Measurements from ENCODE around the gene TARBP1.
"Not testable (repeated sequence)": the region's sequence is repeated elsewhere in the genome, so short reads cannot be mapped to it uniquely, and the experiment has no call there.

Gene TARBP1, protein sequence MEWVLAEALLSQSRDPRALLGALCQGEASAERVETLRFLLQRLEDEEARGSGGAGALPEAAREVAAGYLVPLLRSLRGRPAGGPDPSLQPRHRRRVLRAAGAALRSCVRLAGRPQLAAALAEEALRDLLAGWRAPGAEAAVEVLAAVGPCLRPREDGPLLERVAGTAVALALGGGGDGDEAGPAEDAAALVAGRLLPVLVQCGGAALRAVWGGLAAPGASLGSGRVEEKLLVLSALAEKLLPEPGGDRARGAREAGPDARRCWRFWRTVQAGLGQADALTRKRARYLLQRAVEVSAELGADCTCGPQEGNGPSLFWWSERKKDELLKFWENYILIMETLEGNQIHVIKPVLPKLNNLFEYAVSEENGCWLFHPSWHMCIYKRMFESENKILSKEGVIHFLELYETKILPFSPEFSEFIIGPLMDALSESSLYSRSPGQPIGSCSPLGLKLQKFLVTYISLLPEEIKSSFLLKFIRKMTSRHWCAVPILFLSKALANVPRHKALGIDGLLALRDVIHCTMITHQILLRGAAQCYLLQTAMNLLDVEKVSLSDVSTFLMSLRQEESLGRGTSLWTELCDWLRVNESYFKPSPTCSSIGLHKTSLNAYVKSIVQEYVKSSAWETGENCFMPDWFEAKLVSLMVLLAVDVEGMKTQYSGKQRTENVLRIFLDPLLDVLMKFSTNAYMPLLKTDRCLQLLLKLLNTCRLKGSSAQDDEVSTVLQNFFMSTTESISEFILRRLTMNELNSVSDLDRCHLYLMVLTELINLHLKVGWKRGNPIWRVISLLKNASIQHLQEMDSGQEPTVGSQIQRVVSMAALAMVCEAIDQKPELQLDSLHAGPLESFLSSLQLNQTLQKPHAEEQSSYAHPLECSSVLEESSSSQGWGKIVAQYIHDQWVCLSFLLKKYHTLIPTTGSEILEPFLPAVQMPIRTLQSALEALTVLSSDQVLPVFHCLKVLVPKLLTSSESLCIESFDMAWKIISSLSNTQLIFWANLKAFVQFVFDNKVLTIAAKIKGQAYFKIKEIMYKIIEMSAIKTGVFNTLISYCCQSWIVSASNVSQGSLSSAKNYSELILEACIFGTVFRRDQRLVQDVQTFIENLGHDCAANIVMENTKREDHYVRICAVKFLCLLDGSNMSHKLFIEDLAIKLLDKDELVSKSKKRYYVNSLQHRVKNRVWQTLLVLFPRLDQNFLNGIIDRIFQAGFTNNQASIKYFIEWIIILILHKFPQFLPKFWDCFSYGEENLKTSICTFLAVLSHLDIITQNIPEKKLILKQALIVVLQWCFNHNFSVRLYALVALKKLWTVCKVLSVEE (N-terminal part only)

DNA sequence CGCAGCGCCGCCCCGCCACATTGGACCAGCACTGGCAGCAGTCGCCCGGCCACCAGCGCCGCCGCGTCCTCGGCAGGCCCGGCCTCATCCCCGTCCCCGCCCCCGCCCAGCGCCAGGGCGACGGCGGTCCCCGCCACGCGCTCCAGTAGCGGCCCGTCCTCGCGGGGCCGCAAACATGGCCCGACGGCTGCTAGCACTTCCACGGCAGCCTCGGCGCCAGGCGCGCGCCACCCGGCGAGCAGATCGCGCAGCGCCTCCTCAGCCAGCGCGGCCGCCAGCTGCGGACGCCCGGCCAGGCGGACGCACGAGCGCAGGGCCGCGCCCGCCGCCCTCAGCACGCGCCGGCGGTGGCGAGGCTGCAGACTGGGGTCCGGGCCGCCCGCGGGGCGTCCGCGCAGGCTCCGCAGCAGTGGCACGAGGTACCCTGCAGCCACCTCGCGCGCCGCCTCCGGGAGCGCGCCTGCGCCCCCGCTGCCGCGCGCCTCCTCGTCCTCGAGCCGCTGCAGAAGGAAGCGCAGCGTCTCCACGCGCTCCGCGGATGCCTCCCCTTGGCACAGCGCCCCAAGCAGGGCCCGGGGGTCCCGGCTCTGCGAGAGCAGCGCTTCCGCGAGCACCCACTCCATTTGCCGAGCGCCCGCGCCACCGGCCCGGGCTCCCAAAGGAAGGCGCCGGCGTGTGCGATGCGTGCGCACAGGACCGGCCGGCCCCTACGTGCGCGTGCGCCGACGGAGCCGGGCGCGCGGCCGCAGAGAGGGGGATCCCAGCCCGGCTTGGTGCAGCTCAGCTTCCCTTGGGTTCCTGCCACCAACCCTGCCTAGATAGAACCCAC is at the start of gene TARBP1:
Gene TARBP1, minus strand, starts transcription at position 699 of the 829 bp plus-strand sequence. Its CDS starts 76 bp downstream, at position 623.
- peak; percentile 70 for DNase-seq

DNA sequence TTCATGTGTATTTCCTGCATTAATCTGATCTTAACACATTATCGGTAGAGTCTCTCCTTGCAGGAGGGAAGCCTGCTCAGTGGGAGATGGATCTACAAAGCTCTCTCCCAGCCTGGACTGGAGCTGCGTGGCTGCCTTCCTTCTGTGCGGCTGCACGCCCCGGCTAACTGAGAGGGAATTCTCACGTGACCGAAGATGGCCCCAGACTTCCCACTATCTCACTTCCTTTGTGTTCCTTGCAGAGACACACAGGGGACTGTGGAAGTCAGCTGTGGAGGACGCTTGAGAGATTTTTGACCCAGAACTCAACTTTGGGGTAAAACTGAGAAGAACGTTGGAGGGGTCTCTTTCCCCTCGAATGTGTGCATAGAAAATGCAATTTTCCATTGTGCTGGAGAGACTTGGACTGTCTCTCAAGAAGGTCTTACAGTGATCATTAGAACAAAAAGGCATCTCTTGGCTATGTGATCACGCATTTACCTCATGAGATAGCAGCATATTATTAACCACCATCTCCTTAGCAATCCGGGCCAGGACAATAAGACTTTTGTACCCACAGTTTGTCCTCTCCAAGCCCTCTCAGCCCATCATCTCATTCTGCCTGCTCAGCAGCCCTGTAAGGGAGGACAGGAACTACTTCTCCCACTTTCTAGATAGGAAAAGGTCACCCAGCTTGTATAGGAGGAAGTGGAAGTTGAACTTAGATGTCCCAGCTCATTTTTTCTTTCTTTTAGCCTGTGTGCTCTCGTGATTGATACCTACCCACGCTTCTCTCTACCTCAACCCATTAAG is 49.3 kb upstream of the TARBP1 start:
- no peak for DNase-seq

DNA sequence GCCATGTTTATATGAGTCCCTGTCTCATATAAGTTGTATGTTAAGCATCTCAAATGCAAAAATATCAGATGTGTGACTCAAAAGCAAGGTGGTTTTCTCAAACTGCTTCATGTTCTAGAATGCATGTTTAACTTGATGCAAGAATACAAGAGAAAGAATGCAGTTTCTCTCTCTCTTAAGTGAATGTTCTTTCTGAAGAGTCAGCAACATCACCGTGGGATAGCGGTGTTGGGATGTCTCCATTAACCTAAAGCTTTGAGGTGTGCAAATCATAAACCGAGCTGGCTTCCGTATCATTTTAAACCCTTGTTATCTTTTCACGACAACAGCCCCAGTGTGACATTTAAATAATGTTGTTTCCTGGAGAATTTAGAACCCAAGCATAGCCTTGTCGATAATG is 48.4 kb upstream of the TARBP1 start:
- DNase-seq = no peak

DNA sequence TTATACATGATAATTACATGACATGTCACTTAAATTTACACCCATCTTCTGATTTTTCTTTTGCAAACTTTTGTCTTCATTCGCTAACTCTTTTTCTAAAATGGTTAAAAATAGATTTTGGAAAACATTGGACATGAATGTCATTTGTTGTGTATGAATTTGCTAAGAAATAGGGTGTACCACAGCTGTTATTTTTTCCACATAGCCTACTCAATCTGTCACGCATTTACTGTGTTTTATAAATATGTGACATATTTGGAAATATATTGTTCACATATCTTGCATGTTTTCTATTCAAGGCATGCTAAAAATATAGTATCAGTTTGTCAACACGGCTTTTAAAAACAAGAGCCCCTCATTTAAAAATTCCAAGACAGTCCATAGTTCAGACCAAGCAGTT is 47.9 kb upstream of the TARBP1 start:
- no peak for DNase-seq

DNA sequence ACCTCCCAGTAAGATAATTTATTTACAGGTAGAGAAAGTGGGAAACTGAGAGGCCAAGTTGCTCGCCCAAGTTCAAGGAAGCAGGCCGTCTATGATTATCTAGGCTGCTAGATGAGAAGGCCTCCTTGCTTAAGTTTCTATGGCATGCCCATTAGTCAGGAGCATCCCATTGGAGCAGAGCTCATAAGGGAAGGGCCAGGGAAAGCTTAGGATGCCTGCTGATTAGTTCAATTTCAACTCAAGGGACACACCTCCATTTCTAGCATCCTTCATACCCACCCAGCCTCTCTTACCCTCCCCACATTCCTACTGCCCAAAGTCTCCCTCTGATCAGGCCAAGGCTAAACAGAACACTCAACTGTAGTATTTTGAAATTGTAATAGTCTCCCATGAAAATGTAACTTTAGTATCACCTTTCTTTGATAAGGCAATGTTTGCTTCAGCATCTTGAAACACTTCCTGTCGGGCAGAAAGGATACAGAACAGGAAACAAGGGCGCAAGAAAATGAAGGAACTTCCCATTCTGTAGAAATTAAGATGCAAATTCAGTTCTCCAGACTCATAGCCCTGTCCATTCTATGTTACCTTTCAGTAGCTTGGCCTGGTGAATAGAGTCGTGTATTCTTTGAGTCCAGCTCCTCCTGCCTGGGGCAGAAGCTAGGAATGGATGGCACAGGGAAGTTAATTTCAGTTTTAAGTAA is 46.3 kb upstream of the TARBP1 start:
- no peak for DNase-seq

DNA sequence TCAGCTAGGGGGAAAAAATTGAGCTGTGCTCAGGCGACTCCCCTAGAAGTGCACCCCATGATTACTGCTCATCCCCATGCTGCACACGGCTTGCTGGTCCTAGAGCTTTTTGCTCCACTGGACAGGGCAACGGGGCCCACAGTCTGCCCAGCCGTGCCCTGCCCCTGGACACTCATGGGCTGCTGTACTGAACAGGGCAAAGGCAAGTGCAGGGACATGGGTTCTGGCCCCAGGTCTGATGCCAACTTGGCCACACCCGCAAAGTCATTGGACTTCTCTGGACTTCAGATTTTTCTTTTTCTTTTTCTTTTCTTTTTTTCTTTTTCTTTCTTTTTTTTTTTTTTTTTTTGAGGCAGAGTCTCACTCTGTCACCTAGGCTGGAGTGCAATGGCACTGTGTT is 42.9 kb upstream of the TARBP1 start:
- no peak for DNase-seq

DNA sequence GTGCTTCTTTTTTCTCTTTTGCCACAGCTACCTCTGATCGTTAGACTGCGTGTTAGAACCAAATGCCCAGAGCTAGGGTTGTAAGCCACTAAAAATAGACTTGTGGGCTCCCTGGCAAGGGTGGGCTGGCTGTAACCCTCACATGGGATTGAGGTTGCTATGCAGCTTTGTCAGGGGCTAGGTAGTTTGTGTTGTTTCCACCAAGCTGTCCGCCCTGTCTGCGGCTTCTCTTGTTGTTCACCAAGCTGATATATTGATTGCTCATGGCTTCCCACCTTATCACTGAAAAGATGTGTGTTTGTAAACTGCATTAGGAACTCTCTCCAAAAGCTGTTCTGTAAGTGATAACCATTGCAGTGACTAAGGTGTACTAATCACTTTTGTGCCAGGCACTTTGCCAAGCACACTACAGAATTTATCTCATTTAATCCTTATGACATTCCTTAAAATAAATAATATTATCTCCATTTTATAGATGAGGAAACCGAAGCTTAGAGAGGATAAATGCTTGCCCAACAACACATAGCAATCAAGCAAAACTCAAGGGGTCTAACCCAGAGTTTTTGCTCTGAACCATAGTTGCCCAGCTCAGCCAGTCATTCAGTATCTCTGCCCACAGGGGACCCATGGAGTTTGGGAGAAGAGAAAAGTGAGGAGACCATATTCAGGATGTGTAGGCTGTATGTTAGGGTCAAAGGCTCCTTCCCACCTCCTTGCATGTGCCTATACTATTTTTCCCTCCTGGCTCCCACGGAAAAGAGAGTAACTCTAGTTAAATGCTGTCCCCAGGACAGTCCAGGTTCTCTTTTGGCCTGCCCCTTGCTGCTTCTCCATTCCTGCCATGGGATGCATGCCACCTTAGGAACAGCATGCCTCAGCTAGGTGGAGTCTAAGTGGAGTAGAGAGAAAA is 42.2 kb upstream of the TARBP1 start:
- no peak for DNase-seq

DNA sequence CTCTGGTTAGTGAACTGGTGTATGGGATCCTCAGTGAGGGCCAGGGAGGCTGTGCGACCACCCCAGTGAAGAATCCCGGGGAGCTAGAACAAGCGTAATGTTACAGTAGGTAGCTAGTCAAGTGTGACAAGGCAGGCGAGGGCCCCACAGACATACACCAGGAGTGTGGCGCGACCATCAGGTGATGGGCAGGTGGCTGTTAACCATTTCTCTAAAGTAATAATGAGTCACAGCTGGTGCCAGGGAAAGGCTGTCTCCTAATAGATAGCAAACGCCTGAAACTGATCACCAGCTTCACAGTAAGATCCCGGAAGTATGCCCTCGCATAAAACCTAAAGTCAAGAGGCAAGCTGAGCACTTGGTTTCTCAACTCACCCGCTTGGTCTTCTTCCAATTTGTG is 40.5 kb upstream of the TARBP1 start:
- DNase-seq = peak; percentile 63

DNA sequence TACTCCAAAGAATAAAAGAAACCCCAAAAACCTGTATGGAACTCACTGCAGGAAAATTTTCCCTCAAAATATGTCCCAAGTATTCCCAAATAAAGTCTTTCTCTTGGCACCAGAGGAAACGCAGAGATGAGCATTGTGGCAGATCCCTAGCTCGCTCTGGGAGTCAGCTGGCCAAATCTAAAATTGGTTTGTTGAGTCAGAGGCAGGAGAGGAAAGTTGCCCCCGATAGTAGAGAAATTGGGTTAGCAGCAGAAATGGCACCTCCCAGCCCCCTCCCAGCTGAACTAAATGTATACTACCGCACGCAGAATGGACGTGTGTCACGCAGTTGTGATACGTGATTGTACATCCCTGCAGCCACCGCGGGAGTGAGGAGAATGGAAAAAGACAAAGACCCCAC is 39.9 kb upstream of the TARBP1 start:
- DNase-seq = no peak

DNA sequence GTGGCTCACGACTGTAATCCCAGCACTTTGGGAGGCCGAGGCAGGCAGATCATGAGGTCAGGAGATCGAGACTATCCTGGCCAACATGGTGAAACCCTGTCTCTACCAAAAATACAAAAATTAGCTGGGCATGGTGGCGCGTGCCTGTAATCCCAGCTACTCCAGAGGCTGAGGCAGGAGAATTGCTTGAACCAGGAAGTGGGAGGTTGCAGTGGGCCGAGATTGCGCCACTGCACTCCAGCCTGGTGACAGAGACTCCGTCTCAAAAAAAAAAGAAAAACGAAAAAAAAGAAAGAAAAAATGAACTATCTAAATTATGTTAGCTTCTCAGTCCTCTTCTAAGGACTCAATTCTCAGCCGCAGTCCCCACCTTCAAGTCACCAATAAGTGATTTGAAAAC is 39.1 kb upstream of the TARBP1 start:
- DNase-seq = not testable (repeated sequence)

DNA sequence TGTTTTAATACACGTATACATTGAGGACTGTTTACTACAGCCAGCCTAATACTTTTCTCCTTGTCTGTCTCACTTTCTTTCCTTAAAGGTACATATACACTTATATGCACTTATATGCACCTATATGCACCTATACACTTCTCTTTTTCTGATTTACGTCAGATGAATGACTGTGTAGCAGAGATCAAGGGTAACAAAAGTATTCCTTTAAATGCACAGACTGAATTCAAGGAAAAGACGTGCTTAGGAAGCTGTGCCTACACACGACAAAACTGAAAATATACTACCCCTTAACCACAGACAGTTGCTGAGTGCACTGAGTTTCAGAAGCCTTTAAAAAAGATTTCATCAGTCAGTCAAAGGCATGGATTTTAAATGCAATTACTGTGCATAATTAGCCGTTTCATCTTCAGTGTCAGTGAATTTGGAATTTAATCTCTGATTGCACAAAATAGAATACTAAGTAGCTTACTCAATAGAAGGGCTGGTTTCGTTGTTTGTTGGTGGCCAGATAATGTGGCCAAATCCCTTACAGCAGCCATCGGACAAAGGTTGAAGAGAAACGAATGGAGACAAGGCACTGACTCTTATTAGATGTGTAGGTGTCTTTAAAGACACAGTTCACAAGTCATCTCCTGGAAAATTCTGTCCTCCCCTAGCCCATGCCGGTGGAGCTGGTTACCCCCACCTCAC is 38.3 kb upstream of the TARBP1 start:
- no peak for DNase-seq

DNA sequence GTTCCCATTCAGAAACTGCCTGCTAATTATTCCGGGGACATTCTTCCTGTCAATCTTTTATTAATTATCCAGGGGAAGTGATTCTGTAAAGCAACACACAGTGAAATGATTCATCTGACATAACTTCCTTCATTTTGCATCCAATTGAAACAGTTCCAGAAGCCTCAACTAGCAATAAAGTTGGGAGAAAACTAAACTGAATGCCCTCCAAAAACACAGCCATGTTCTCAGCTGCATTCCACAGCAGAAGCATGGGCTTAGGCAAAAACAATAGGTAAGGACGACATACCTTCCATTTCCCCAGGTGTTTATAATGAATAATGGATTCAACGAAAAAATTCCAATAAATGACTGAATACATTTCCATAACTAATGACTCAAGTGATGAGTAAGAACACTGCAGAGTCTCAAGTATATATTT is 36.9 kb upstream of the TARBP1 start:
- DNase-seq = no peak

DNA sequence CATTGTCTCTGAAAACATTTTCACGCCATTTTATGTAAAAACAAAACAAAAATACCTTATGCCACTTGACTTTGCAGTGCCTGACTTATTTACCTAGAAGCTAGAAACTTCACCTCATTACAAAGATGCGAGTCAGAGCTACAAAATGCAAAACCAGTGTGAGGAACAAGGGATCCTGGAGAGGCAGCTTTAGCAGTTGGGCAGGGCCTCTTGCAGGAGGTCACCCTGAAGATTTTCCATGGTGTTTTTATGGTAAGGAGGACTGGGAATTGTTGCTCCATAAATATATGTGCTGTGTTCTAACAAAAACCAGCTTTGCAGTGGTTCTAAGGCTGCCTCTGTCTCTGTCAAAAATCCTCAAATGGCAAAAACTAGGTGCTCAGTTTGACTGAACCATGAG is 36.4 kb upstream of the TARBP1 start:
- no peak for DNase-seq

DNA sequence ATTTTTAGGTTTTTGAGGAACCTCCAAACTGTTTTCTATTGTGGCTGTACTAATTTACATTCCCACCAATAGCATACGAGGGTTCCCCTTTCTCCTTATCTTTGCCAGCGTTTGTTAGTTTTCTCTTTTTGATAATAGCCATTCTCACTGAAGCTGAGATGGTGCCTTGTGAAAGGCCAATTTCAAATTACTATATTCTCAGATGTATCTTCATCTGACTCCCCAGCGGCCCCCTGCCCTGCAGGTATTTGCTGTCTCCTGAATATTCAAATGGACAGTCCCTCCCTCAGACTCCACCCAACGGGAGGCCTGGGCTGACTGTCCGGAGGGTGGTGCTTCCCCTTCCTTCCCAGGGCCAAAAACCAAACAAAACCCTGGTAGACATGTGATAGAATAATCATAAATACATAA is 33.5 kb upstream of the TARBP1 start:
- no peak for DNase-seq

DNA sequence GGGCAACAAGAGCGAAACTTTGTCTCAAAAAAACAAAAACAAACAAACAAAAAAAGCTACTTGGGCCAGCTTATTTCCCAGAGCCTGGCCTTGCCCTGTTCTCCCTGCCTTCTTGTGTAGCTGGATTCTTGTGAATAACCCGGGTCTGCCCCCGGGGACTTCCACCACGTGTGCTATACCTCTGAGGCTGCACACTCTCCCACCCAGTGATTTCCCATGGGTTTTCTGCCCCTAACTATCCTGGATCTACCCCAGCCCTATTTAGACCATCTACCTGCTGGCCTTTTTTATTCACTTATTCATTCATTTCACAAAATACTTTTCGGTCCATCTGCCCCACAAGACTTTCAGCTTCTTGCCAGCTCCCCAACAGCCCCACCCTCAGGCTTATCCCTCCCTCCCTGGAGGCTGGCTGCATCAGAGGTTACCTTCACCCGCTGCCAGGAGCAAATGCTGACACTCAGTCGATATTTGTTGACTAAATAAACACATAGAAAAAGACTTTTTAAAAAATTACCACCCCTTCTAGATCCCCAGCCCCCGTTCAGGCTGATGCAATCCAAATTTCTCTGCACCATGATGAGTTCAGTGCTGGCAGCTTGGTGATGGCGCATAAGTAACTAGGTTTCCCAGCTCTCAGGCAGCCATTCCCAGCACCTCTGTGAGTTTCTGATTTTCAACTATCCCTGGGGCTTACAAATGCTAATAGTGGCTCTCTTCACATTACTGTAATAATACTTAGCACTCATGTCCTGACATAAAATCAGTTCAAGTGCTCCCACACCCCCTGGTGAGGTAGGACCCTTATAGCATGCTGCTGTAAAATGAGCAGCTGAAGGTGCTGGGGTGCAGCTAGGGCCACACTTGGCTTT is 30.7 kb upstream of the TARBP1 start:
- DNase-seq = no peak

DNA sequence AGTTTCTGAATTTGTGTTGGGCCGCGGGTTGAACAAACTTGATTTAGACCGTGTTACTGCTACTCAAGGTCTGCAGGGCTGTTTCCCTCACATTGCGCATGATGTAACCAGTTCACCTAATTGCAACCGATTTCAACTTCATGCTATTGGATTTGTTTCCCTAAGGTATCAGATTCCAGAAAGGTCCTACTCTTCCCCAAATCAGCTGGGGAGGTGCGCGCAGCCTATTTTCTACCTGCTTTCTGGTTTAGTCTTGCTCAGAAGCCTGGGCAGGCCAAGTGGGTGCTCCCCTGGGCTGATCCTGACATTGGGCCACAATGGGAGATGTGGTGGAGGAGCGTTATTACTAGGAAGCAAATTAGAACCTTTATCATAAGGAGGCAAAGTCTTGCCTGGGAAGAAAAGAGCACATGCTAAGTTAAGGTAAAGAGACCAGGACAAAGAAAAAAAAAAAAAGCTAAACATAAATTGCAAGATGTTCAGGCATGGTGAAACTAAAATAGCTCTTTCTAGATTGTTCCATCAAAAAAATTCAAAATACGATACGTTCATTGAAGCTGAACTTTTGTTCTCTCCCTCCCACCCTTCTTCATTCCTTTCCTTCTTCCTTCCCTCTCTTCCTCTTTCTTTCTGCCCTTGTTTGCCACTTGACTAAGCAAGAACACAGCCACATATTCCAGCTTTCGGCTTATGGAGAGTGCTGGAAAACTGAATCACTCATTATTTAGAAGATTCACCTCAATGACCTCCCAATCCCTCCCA is 28.8 kb upstream of the TARBP1 start:
- peak; percentile 45 for DNase-seq

DNA sequence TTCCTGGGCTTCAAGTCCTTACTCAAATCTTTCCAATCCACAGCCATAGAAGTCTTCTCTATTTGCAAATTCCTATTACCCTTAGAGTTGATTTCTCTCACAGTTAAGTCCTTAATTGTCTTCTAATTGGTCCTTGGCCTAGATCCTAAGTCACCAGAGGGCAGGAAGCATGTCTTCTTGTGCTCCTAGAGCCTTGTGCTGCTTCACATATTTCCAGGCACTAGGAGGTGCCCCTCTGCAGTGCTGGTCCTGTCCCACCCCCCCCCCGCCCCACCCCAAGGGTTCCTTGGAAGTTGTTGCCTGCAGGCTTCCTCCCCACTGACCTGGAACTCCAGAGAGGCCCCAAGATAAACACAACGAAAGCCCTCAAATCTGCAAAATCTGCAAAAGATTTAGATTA is 28.1 kb upstream of the TARBP1 start:
- DNase-seq = no peak
